HG03097 (cell line): ENCODE measurements around the gene TIMM44.

ENCODE experiments used
- ATAC-seq: cut with Tn5 transposase; IDR thresholded peaks from one replicate; pipeline ENCODE4 v1.9.1; 2021; ENCODE audit not compliant: unreplicated experiment, low FRiP score

The TIMM44 gene

DNA sequence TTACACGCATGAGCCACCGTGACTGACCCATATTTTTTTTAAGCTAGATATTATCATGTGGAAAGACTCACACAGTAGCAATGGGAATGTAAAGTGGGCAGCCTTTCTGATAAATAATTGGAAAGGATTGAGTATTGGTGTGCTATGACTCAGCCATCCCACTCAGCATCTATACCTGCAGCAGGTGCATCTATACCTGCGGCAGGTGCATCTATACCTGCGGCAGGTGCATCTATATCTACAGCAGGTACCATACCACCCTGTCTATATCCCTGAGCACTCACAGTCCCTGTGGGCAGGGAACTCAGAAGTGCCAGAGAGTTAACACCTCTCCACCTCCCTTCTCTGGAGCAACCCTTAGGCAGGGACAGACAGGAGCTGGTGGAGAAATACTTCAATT is 60.4 kb downstream of the TIMM44 start:
- no peak for ATAC-seq

DNA sequence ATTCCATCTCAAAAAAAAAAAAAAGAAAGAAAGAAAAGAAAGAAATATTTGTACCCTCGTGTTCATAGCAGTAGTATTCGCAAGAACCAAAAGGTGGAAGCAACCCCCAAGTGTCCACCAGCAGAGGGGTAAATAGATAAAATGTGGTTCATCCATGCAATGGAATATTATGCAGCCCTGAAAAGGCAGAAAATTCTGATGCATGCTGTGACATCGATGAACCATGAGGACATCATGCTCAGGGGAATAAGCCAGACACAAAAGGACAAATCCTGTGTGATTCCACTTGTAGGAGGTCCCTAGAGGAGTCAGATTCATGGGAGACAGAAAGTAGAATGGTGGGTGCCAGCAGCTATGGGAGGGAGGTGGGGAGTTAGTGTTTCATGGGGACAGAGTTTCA is 61.6 kb downstream of the TIMM44 start:
- ATAC-seq: no peak

DNA sequence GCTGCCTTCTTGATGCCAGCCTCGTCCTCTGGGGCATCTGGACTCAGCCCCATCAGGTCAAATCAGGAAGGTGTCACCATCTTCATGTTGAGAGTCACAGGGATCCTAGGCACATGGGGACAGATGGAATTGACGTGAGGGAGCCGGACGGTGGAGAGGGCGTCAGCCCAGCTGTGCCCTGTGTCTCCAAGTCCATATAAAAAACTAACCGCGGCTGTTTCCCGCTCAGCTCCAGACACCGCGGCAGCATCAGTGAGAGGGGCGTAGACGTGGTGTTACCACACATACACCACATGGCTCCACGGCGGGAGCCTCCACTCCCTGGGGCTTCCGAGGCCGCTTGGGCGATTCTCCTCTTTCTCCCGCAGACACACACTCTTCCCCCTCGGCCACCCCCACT is 63.6 kb downstream of the TIMM44 start:
- ATAC-seq: no peak

DNA sequence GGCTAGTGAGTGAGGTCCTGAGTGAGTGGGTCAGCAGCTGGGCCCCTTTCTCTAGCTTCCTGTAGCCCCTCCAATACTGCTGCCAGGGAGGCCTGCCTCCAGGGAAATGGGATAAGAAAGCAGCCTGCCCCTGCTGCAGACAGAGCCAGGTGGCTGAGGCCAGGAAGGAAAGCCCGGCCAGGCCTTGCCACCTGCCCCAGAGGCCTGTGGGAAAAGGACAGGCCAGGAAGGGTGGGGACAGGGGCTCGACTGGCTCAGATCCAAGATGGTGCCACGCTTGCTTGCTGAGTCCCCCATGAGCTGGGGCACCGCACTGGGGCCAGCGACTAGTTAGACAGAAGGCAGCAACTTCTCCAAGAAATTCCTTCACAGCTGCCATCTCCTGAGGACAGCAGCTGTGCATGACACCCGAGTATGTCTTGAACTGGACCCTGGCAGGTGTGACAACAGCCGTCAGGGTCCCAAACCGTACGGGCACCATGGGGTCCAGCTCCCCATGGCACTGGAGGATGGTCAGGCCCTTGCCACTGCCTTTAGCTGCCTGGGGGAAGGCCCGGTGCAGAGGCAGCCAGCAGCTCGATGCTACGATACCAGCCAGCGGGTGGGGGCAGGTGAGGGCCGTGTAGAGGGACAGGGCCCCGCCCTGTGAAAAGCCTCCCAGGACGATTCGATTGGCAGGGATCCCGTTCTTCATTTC is 64.2 kb downstream of the TIMM44 start:
- no peak for ATAC-seq

DNA sequence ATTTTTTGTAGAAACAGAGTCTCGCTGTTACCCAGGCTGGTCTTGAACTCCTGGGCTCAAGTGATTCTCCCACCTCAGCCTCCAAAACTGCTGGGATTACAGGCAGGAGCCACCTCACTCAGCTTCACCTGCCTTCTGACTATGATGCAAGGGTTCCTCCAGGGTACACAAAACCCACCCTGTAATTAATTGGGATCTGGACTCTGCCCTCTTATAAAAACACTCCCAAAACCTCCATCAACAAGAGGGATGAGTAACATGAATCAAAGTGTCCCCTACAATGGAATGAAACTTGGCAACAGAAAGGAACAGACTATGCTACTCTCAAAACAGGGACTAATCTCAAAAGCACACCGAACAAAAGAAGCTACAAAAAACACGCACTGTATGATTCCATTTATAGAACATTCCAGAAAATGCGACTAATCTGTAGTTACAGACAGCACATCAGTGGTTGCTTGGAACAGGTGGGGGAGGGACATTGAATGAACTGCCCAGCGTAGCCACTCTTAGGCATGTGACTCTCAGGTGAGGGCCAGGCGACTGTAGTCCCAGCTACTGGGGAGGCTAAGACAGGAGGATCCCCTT is 66.1 kb downstream of the TIMM44 start:
- ATAC-seq: no peak
